A549 (cell line): Measurements from ENCODE around the gene FGFR2.

Experiments
- CTCF ChIP-seq: fragments of >200 bp; sonication (Bioruptor Twin); formaldehyde crosslinking; IDR thresholded peaks from 3 replicates; pipeline ENCODE4 v1.5.1; 2016
- ESRRA ChIP-seq: fragments of 150-350 bp; IDR thresholded peaks from 2 replicates; pipeline ENCODE4 v1.6.1; 2014; ENCODE audit warnings: mild to moderate bottlenecking, low read length, borderline replicate concordance
- POLR2A ChIP-seq: IDR thresholded peaks from 2 replicates; pipeline ENCODE4 v1.6.1; 2012; ENCODE audit warnings: mild to moderate bottlenecking, low read length
- RAD21 ChIP-seq, 2 experiments: fragments of >200 bp in 1 of 2; sonication (Bioruptor Twin) in 1 of 2; formaldehyde crosslinking in 1 of 2; IDR thresholded peaks in 1 of 2; conservative IDR thresholded peaks in 1 of 2; 2 replicates in 1 of 2; 3 replicates in 1 of 2; pipeline ENCODE4 v1.6.1; 2012 to 2018; ENCODE audit warnings: inconsistent platforms in 1 of 2

- no peak for TF ChIP-seq CTCF
- TF ChIP-seq ESRRA: no peak
- TF ChIP-seq RAD21 (conservative IDR thresholded peaks at IDR 0.05 in 1 of 2, IDR thresholded peaks at IDR 0.05 in 1 of 2): no peak
- TF ChIP-seq POLR2A: no peak
Observed at GRCh38 chr10:121464517-121464916, 133.7 kb downstream of the FGFR2 start.
